H7 (cell line): ENCODE results near the gene ACTN4. TPM values are rescaled to one million over a fixed set of nuclear protein-coding genes. Genes with fewer than 3 reads are reported as not detected.
"Not testable (repeated sequence)": the region's sequence is repeated elsewhere in the genome, so short reads cannot be mapped to it uniquely, and the experiment has no call there.

Experiments
- DNase-seq: peaks from one replicate; pipeline ENCODE4 v3.0.0; 2012
- H3K27me3 ChIP-seq: 2 replicates; pipeline ENCODE4 v1.6.0; 2011; ENCODE audit warnings: mild to moderate bottlenecking, low read length; ENCODE audit not compliant: control insufficient read depth, insufficient read depth
- H3K36me3 ChIP-seq: replicated peaks from 2 replicates; pipeline ENCODE4 v1.5.1; 2011; ENCODE audit warnings: low read length; ENCODE audit not compliant: control insufficient read depth, insufficient read depth
- H3K4me3 ChIP-seq: 2 replicates; pipeline ENCODE4 v1.5.1; 2011; ENCODE audit warnings: low read depth, mild to moderate bottlenecking, control low read depth, low read length, moderate library complexity; ENCODE audit not compliant: insufficient read depth
- total RNA-seq: library from RNA; depleted of rRNA; stranded (reverse); fragments of >200 nt; shearing (Covaris generic); gene quantifications from 2 replicates; pipeline ENCODE4 v1.2.3, GENCODE V29; 2014

Gene ACTN4
- total RNA-seq, 1 experiment from 2014 or later, result 226 TPM

DNA sequence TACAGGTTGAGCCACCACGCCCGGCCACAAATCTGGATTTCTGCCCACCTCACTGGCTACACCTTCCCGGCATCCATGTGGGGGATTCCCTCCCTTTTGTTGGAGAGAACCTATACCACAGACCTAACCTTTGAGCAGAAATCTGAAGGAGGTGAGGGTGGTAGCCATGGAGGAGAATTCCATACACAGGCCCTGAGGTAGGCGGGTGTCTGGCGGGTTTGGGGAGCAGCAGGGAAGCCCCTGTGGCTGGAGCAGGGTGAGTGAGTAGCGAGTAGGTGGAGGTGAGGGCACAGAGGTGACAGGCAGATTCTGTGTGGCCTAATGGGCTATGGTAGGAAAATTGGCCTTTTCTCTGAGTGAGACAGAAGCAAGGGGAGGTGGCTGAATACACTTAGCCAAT lies 17.9 kb upstream of the ACTN4 start:
- H3K36me3 ChIP-seq, result peaks cover 29% of the 10 kb centered on the region
- DNase-seq, result no peak
- no peaks in the 10 kb centered on the region for H3K27me3 ChIP-seq
- H3K4me3 ChIP-seq, result no peak overlapping the region

GRCh38 chr19:38631301-38631700 lies 16.1 kb upstream of the ACTN4 start:
- not testable (repeated sequence) for DNase-seq, H3K4me3 ChIP-seq, H3K27me3 ChIP-seq
- H3K36me3 ChIP-seq, result peaks cover 33% of the 10 kb centered on the region

DNA sequence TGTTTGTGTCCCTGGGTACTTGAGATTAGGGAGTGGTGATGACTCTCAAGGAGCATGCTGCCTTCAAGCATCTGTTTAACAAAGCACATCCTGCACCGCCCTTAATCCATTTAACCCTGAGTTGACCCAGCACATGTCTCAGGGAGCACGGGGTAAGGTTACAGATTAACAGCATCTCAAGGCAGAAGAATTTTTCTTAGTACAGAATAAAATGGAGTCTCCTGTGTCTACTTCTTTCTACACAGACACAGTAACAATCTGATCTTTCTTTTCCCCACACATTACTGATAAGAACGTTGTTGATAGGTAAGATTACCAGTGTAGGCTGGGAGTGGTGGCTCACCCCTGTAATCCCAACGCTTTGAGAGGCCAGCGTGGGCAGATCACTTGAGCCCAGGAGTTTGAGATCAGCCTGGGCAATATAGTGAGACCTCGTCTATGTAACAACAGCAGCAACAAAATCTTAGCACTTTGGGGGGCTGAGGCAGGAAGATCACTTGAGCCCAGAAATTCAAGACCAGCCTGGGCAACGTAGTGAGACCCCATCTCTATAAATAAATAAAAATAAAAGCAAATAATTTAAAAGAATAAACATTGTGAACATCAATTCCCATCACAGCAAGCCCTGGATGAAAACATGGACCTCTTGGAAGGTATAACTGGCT lies 15.5 kb upstream of the ACTN4 start:
- not testable (repeated sequence) for H3K27me3 ChIP-seq, DNase-seq, H3K4me3 ChIP-seq
- H3K36me3 ChIP-seq, result peaks cover 30% of the 10 kb centered on the region

- DNase-seq, result no peak
- Histone ChIP-seq H3K36me3 (peaks cover 27% of the 10 kb centered on the region), H3K27me3 (no peaks in the 10 kb centered on the region), H3K4me3 (no peak overlapping the region)
Measured at GRCh38 chr19:38632476-38633213, 14.8 kb upstream of the ACTN4 start.

GRCh38 chr19:38634757-38635482 lies 12.5 kb upstream of the ACTN4 start:
- Histone ChIP-seq H3K27me3 (no peaks in the 10 kb centered on the region), H3K4me3 (no peak overlapping the region), H3K36me3 (peaks cover 21% of the 10 kb centered on the region)
- DNase-seq, result peak; percentile 91

GRCh38 chr19:38635483-38636399 lies 11.7 kb upstream of the ACTN4 start:
- Histone ChIP-seq H3K4me3 (no peak overlapping the region), H3K27me3 (no peaks in the 10 kb centered on the region), H3K36me3 (peaks cover 21% of the 10 kb centered on the region)
- no peak for DNase-seq

- peaks cover 14% of the 10 kb centered on the region for H3K36me3 ChIP-seq
- no peak overlapping the region for H3K4me3 ChIP-seq
- no peak for DNase-seq
- no peaks in the 10 kb centered on the region for H3K27me3 ChIP-seq
Measured at GRCh38 chr19:38638461-38638860, 9.0 kb upstream of the ACTN4 start.

DNA sequence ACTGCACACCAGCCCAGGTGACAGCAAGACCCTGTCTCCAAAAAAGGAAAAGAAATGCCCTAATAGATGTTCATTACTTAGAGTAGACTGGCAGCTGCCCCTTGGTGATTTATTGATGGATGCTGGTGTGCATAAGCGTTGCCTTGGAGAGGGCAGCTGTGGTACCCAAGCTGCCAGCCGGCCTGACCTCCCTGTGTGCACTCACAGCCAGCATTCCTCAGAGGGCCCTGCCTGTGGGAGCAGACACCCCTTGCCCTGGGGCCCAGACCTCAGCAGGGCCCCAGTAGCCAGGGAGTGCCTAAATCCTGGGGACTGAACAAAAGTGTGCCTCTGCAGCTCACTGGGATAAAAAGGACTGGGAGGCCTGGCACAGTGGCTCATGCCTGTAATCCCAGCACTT lies 7.8 kb upstream of the ACTN4 start:
- DNase-seq, result no peak
- Histone ChIP-seq H3K4me3 (no peak overlapping the region), H3K36me3 (peaks cover 14% of the 10 kb centered on the region), H3K27me3 (no peaks in the 10 kb centered on the region)

DNA sequence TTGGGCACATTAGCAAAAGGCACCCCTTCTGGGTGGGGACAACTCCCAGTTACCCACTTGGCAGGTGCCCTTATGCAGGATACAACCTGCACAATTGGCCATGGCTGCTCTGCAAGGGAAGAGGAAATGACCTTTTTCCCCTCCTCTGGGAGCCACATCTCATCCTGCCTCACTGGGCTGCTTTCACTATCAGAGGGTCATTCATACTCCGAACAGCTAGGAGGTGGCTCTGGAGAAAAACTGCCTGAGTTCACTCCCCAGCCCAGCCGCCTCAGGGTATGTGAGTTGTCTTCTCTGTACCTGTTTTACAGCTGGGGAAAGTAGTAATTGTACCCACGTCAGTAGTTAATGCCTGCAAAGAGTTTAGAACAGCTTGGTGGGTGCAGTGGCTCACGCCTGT lies 7.1 kb upstream of the ACTN4 start:
- no peak for DNase-seq

GRCh38 chr19:38642176-38642575 lies 5.3 kb upstream of the ACTN4 start:
- peak; percentile 32 for DNase-seq
- Histone ChIP-seq H3K36me3 (no peaks in the 10 kb centered on the region), H3K27me3 (no peaks in the 10 kb centered on the region), H3K4me3 (no peak overlapping the region)

More for the DNA sequence above, 7.1 kb upstream of the ACTN4 start:
- H3K36me3 ChIP-seq, result peaks cover 7% of the 10 kb centered on the region
- no peak overlapping the region for H3K4me3 ChIP-seq
- no peaks in the 10 kb centered on the region for H3K27me3 ChIP-seq

GRCh38 chr19:38644719-38645118 lies 2.7 kb upstream of the ACTN4 start:
- H3K4me3 ChIP-seq, result no peak overlapping the region
- no peaks in the 10 kb centered on the region for H3K27me3 ChIP-seq
- DNase-seq, result peak; percentile 50
- no peaks in the 10 kb centered on the region for H3K36me3 ChIP-seq

- Histone ChIP-seq H3K36me3 (no peaks in the 10 kb centered on the region), H3K27me3 (no peaks in the 10 kb centered on the region), H3K4me3 (peak overlapping the region; percentile 96)
- peak; percentile 46 for DNase-seq
Measured at GRCh38 chr19:38647966-38648768, 718 bp downstream of the ACTN4 start.

GRCh38 chr19:38648769-38649304 lies 1.4 kb downstream of the ACTN4 start:
- DNase-seq, result peak; percentile 46
- Histone ChIP-seq H3K36me3 (no peaks in the 10 kb centered on the region), H3K4me3 (peak overlapping the region; percentile 96), H3K27me3 (no peaks in the 10 kb centered on the region)
